Smooth muscle cell (in vitro differentiated cells): ENCODE results near the gene MBTPS2. TPM values are rescaled to one million over a fixed set of nuclear protein-coding genes. Genes with fewer than 3 reads are reported as not detected.

Source experiments
- DNase-seq: peaks from one replicate; lab custom pipeline; 2025; ENCODE audit not compliant: unreplicated experiment; lab: John Stamatoyannopoulos, UW
- H2AFZ ChIP-seq: fragments of 200-600 bp; sonication (generic); 2 replicates; pipeline ENCODE4 v1.6.0; 2016; ENCODE audit warnings: antibody characterized with exemption, low read depth, mild to moderate bottlenecking
- H3F3A ChIP-seq: fragments of 200-600 bp; sonication (generic); 2 replicates; pipeline ENCODE4 v1.6.0; 2017; ENCODE audit warnings: antibody characterized with exemption, low read depth
- H3K27ac ChIP-seq: fragments of 200-600 bp; sonication (generic); 2 replicates; pipeline ENCODE4 v1.5.1; 2016; ENCODE audit warnings: low read depth, mild to moderate bottlenecking
- H3K27me3 ChIP-seq: fragments of 200-600 bp; sonication (generic); 2 replicates; pipeline ENCODE4 v1.6.1; 2016; ENCODE audit warnings: low read depth, mild to moderate bottlenecking
- H3K36me3 ChIP-seq: fragments of 200-600 bp; sonication (generic); 2 replicates; pipeline ENCODE4 v1.5.1; 2016; ENCODE audit warnings: low read depth
- H3K4me1 ChIP-seq: fragments of 200-600 bp; sonication (generic); 2 replicates; pipeline ENCODE4 v1.5.1; 2016; ENCODE audit warnings: low read depth
- H3K4me2 ChIP-seq: fragments of 200-600 bp; sonication (generic); 2 replicates; pipeline ENCODE4 v1.6.0; 2016; ENCODE audit warnings: mild to moderate bottlenecking
- H3K4me3 ChIP-seq: fragments of 200-600 bp; sonication (generic); 2 replicates; pipeline ENCODE4 v1.5.1; 2016; ENCODE audit warnings: mild to moderate bottlenecking
- H3K79me2 ChIP-seq: fragments of 200-600 bp; sonication (generic); 2 replicates; pipeline ENCODE4 v1.6.0; 2016; ENCODE audit warnings: low read depth, mild to moderate bottlenecking
- H3K9ac ChIP-seq: fragments of 200-600 bp; sonication (generic); 2 replicates; pipeline ENCODE4 v1.6.0; 2016; ENCODE audit warnings: low read depth
- H3K9me3 ChIP-seq: fragments of 200-600 bp; sonication (generic); replicated peaks from 2 replicates; pipeline ENCODE4 v1.5.1; 2016; ENCODE audit warnings: low read depth
- H4K20me1 ChIP-seq: fragments of 200-600 bp; sonication (generic); 2 replicates; pipeline ENCODE4 v1.6.0; 2016; ENCODE audit warnings: low read depth
- WGBS: methylation state at CpG from one replicate; pipeline ENCODE4 v1.1.7; 2016; ENCODE audit warnings: low lambda C conversion rate; 5-methylcytosine and 5-hydroxymethylcytosine counted together
- polyA plus RNA-seq: library from polyadenylated mRNA; unstranded; fragments of >200 nt; fragmentation: Nextera tagmentation; extraction: Ambion mirVana; gene quantifications from 2 replicates; pipeline ENCODE4 v1.2.1, GENCODE V29; 2016
- total RNA-seq: library from RNA; depleted of rRNA; stranded (reverse); fragments of >200 nt; gene quantifications from 2 replicates; pipeline ENCODE4 v1.2.3, GENCODE V29; 2014
- TF ChIP-seq, protein P1 (sequence below): fragments of 200-600 bp; sonication (generic); IDR thresholded peaks from 2 replicates; pipeline ENCODE4 v1.5.1; 2017; ENCODE audit warnings: borderline replicate concordance, mild to moderate bottlenecking, antibody characterized with exemption; ENCODE audit not compliant: insufficient read depth, poor library complexity, severe bottlenecking

MBTPS2 gene
- total and polyA plus RNA-seq, 2 experiments from 2014 or later = 14.1 to 16.6 TPM

DNA sequence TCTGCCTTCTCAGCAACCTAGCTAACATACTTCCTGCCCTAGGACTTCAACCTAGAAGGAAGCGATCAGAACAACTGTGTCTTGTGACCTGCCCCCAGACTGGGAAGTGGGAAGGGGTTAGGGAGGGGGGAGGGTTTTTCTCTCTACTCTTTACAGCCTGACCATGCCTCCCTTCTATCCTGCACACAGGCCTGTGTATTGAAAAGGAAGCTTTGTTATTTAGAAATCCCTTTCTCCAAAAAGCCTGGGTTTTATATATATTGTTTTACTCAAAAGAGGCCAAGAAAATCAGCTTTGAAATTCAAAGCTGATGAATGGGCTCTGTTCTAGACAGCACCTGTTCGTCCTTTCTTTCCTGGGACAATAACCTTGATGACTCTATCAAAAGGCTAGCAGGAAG lies 65.9 kb downstream of the MBTPS2 start:
- no peak overlapping the region for H3K9ac ChIP-seq
- H3K4me2 ChIP-seq = no peak overlapping the region
- no peaks in the 10 kb centered on the region for H3K9me3 ChIP-seq
- H3K4me3 ChIP-seq = no peak overlapping the region
- no peaks in the 10 kb centered on the region for H3K79me2 ChIP-seq
- H3K27ac ChIP-seq = no peak overlapping the region
- DNase-seq = no peak
- 53% methylated on average over 2 of the region's 2 CpGs for WGBS
- H3K36me3 ChIP-seq = no peaks in the 10 kb centered on the region
- TF ChIP-seq, protein P1, sequence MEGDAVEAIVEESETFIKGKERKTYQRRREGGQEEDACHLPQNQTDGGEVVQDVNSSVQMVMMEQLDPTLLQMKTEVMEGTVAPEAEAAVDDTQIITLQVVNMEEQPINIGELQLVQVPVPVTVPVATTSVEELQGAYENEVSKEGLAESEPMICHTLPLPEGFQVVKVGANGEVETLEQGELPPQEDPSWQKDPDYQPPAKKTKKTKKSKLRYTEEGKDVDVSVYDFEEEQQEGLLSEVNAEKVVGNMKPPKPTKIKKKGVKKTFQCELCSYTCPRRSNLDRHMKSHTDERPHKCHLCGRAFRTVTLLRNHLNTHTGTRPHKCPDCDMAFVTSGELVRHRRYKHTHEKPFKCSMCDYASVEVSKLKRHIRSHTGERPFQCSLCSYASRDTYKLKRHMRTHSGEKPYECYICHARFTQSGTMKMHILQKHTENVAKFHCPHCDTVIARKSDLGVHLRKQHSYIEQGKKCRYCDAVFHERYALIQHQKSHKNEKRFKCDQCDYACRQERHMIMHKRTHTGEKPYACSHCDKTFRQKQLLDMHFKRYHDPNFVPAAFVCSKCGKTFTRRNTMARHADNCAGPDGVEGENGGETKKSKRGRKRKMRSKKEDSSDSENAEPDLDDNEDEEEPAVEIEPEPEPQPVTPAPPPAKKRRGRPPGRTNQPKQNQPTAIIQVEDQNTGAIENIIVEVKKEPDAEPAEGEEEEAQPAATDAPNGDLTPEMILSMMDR = no peak
- no peaks in the 10 kb centered on the region for H4K20me1 ChIP-seq
- H3K4me1 ChIP-seq = peaks cover 5% of the 10 kb centered on the region
- no peaks in the 10 kb centered on the region for H3K27me3 ChIP-seq
- no peaks in the 10 kb centered on the region for H3F3A ChIP-seq
- H2AFZ ChIP-seq = no peak overlapping the region

GRCh38 chrX:21905953-21906352 lies 66.5 kb downstream of the MBTPS2 start:
- 75% methylated on average over 3 of the region's 3 CpGs for WGBS
- no peaks in the 10 kb centered on the region for H3K9me3 ChIP-seq
- no peak overlapping the region for H3K4me3 ChIP-seq
- DNase-seq = no peak
- H3K4me2 ChIP-seq = no peak overlapping the region
- no peak overlapping the region for H3K27ac ChIP-seq
- H3F3A ChIP-seq = no peaks in the 10 kb centered on the region
- no peaks in the 10 kb centered on the region for H3K79me2 ChIP-seq
- H4K20me1 ChIP-seq = no peaks in the 10 kb centered on the region
- H3K27me3 ChIP-seq = no peaks in the 10 kb centered on the region
- H3K36me3 ChIP-seq = no peaks in the 10 kb centered on the region
- TF ChIP-seq, protein P1 = no peak
- H3K4me1 ChIP-seq = peaks cover 5% of the 10 kb centered on the region
- H3K9ac ChIP-seq = no peak overlapping the region
- no peak overlapping the region for H2AFZ ChIP-seq

DNA sequence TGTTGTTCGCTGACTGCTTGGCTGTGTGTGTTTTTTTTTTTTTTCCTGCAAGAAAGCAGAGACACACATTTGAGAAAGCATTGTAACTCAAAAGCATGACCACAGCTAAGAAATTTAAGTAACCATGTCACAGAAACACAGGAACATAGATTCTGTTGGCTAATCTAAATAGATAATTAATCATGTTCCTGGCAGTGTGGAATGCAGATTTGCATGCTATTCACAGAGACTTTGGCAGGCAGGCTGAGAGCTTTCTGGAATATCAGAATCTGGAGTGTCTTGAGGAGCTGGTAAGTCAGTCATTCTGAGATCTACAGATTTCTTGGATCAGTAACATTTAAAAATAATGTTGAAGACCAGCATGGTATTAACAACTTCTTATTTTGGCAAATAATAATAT lies 67.8 kb downstream of the MBTPS2 start:
- no peak overlapping the region for H3K4me2 ChIP-seq
- H3K79me2 ChIP-seq = no peaks in the 10 kb centered on the region
- H3K27me3 ChIP-seq = no peaks in the 10 kb centered on the region
- no peaks in the 10 kb centered on the region for H4K20me1 ChIP-seq
- TF ChIP-seq, protein P1 = no peak
- no peaks in the 10 kb centered on the region for H3K9me3 ChIP-seq
- no peak for DNase-seq
- H2AFZ ChIP-seq = no peak overlapping the region
- H3K36me3 ChIP-seq = no peaks in the 10 kb centered on the region
- H3K4me1 ChIP-seq = peaks cover 5% of the 10 kb centered on the region
- H3K9ac ChIP-seq = no peak overlapping the region
- no peak overlapping the region for H3K27ac ChIP-seq
- H3K4me3 ChIP-seq = no peak overlapping the region
- H3F3A ChIP-seq = no peaks in the 10 kb centered on the region
- 38% methylated on average over 1 of the region's 1 CpG for WGBS

DNA sequence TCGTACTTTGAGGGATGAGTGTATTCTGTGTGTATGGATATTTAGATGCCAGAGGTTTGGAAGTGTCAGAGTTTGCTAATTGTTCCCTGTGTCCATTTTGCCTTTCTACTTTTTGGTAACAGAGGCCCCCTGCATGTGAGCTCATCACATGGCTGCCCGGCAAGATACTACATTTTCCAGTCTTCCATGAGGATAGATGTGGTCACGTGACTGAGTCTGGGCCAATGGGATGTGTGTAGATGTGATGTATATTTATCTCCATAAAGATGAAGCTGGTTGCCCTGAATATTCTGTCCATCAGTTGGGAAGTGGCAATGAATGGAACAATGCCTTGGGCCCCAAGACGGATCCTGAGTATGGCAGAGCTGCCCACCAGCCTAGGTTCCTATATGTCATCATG lies 72.1 kb downstream of the MBTPS2 start:
- Histone ChIP-seq H3K4me3 (no peak overlapping the region), H3K9ac (no peak overlapping the region)
- 82% methylated on average over 4 of the region's 4 CpGs for WGBS

More for the DNA sequence above, 72.1 kb downstream of the MBTPS2 start:
- H3K27me3 ChIP-seq = no peaks in the 10 kb centered on the region
- no peaks in the 10 kb centered on the region for H3F3A ChIP-seq
- H2AFZ ChIP-seq = no peak overlapping the region
- no peaks in the 10 kb centered on the region for H3K9me3 ChIP-seq
- no peaks in the 10 kb centered on the region for H4K20me1 ChIP-seq
- H3K36me3 ChIP-seq = no peaks in the 10 kb centered on the region
- H3K79me2 ChIP-seq = no peaks in the 10 kb centered on the region
- no peaks in the 10 kb centered on the region for H3K4me1 ChIP-seq
- H3K4me2 ChIP-seq = no peak overlapping the region
- DNase-seq = no peak
- TF ChIP-seq, protein P1 = no peak
- H3K27ac ChIP-seq = no peak overlapping the region
